HepG2 (cell line): Measurements from ENCODE around the gene CATSPERD. TPM values are rescaled to one million over a fixed set of nuclear protein-coding genes. Genes with fewer than 3 reads are reported as not detected.

Source experiments
- AGO2 ChIP-seq: fragments of 200-400 bp; formaldehyde crosslinking; optimal IDR thresholded peaks from 2 replicates; pipeline ENCODE3; 2017; ENCODE audit warnings: mild to moderate bottlenecking, low read depth, low read length, moderate library complexity
- BRF2 ChIP-seq: sonication (generic); formaldehyde crosslinking; IDR thresholded peaks from 2 replicates; pipeline ENCODE4 v1.8.1; 2022; ENCODE audit warnings: mild to moderate bottlenecking, missing genetic modification reagents
- CENPBD1 ChIP-seq: sonication (generic); formaldehyde crosslinking; IDR thresholded peaks from 2 replicates; pipeline ENCODE4 v1.8.0; 2022; ENCODE audit warnings: missing genetic modification reagents, low read depth, mild to moderate bottlenecking, borderline replicate concordance
- ELK4 ChIP-seq: sonication (generic); formaldehyde crosslinking; IDR thresholded peaks from 2 replicates; pipeline ENCODE4 v1.9.0; 2021; ENCODE audit warnings: missing genetic modification reagents, borderline replicate concordance
- GATA4 ChIP-seq: sonication (generic); IDR thresholded peaks from 2 replicates; pipeline ENCODE4 v1.6.1; 2016; ENCODE audit warnings: antibody characterized with exemption, low read depth, borderline replicate concordance
- GLMP ChIP-seq: sonication (generic); formaldehyde crosslinking; IDR thresholded peaks from 2 replicates; pipeline ENCODE4 v1.9.0; 2021; ENCODE audit warnings: missing genetic modification reagents, mild to moderate bottlenecking, borderline replicate concordance
- HES4 ChIP-seq: sonication (generic); formaldehyde crosslinking; IDR thresholded peaks from 2 replicates; pipeline ENCODE4 v1.9.0; 2021; ENCODE audit warnings: mild to moderate bottlenecking, missing genetic modification reagents, borderline replicate concordance
- IRF9 ChIP-seq: sonication (generic); formaldehyde crosslinking; IDR thresholded peaks from 2 replicates; pipeline ENCODE4 v1.8.0; 2022; ENCODE audit warnings: missing genetic modification reagents, mild to moderate bottlenecking, borderline replicate concordance
- PRDM15 ChIP-seq: sonication (generic); formaldehyde crosslinking; IDR thresholded peaks from 2 replicates; pipeline ENCODE4 v1.4.0; 2020; ENCODE audit warnings: missing genetic modification reagents
- XRCC5 ChIP-seq: fragments of 200-400 bp; formaldehyde crosslinking; optimal IDR thresholded peaks from 2 replicates; pipeline ENCODE3; 2017; ENCODE audit warnings: mild to moderate bottlenecking, low read length
- ZBTB44 ChIP-seq: sonication (generic); formaldehyde crosslinking; IDR thresholded peaks from 2 replicates; pipeline ENCODE4 v1.4.0; 2020; ENCODE audit warnings: missing genetic modification reagents
- ZKSCAN1 ChIP-seq: fragments of 150-350 bp; IDR thresholded peaks from 2 replicates; pipeline ENCODE4 v1.6.1; 2014; ENCODE audit warnings: low read length
- ZNF3 ChIP-seq: IDR thresholded peaks from 2 replicates; pipeline ENCODE4 v1.7.0; 2017; ENCODE audit warnings: inconsistent platforms
- ZNF350 ChIP-seq: sonication (generic); formaldehyde crosslinking; IDR thresholded peaks from 2 replicates; pipeline ENCODE4 v1.4.0; 2020; ENCODE audit warnings: mild to moderate bottlenecking, low read depth, missing genetic modification reagents, borderline replicate concordance
- ZNF619 ChIP-seq: sonication (generic); formaldehyde crosslinking; IDR thresholded peaks from 2 replicates; pipeline ENCODE4 v1.4.0; 2020; ENCODE audit warnings: mild to moderate bottlenecking, missing genetic modification reagents
- ZNF792 ChIP-seq: IDR thresholded peaks from 2 replicates; pipeline ENCODE4 v1.6.1; 2016
- polyA plus RNA-seq, 8 experiments: library from polyadenylated mRNA; depleted of rRNA in 3 of 8; stranded (reverse) in 7 of 8; unstranded in 1 of 8; fragments of >200 nt; fragmentation: Illumina TruSeq in 4 of 8; extraction: Trizol in 4 of 8; gene quantifications; 2 replicates each; pipeline versions ENCODE4 v1.2.1 to v1.2.3, GENCODE V29; 2011 to 2016; ENCODE audit warnings: low read depth in 4 of 8, missing spikeins in 1 of 8, mixed read lengths in 1 of 8; ENCODE audit not compliant: insufficient read depth in 1 of 8
- total RNA-seq, 5 experiments: library from RNA; depleted of rRNA; stranded (reverse); fragments of >200 nt; fragmentation: Illumina TruSeq; extraction: Trizol; gene quantifications; 2 replicates each; pipeline ENCODE4 v1.2.3, GENCODE V29; 2016; ENCODE audit warnings: low read depth in 1 of 5

CATSPERD gene
- total and polyA plus RNA-seq, 2 of the 13 experiments (the other 11 are each of a cell fraction or from before 2014, with no cell fraction given), result 0.04 TPM; not detected in 1

- TF ChIP-seq IRF9 (CRISPR knock-in tag), result no peak
- no peak for TF ChIP-seq GATA4
- TF ChIP-seq ZNF350 (CRISPR knock-in tag), result 0 out of 2 replicates have a peak, but pooled peaks have one; percentile 32
- no peak for TF ChIP-seq BRF2 (CRISPR knock-in tag)
- no peak for TF ChIP-seq ZBTB44
- TF ChIP-seq ZNF3 (CRISPR knock-in tag), result no peak
- TF ChIP-seq XRCC5, result peak; percentile 75
- TF ChIP-seq PRDM15 (CRISPR knock-in tag), result peak; percentile 90
- TF ChIP-seq ZNF792 (CRISPR knock-in tag), result no peak; the same call in 1 of the 2 replicates
- peak; percentile 81; the same call in 1 of the 2 replicates for TF ChIP-seq ZNF619 (CRISPR knock-in tag)
- TF ChIP-seq CENPBD1, result no peak
- TF ChIP-seq AGO2, result no peak
- TF ChIP-seq ELK4 (CRISPR knock-in tag), result no peak
- no peak for TF ChIP-seq HES4
- no peak for TF ChIP-seq GLMP (CRISPR knock-in tag)
- TF ChIP-seq ZKSCAN1, result no peak
Observed at GRCh38 chr19:5686647-5687359, 33.6 kb upstream of the CATSPERD start (continued).
